IPS DF 6.9 (cell line): ENCODE data around the gene TMC4.

ENCODE experiments used
- DNase-seq: peaks from one replicate; pipeline ENCODE4 v3.0.0-alpha.2; 2013; ENCODE audit warnings: low read depth, low spot score
- H3K27ac ChIP-seq: one replicate; pipeline ENCODE4 v1.5.1; 2013; ENCODE audit warnings: low read length, control low read depth
- H3K27me3 ChIP-seq: 2 replicates; pipeline ENCODE4 v1.6.1; 2013; ENCODE audit warnings: mild to moderate bottlenecking, low read length; ENCODE audit not compliant: control insufficient read depth, insufficient read depth
- H3K36me3 ChIP-seq: 2 replicates; pipeline ENCODE4 v1.6.1; 2013; ENCODE audit warnings: low read length; ENCODE audit not compliant: control insufficient read depth, insufficient read depth
- H3K4me1 ChIP-seq: 2 replicates; pipeline ENCODE4 v1.6.1; 2013; ENCODE audit warnings: low read length; ENCODE audit not compliant: control insufficient read depth, insufficient read depth
- H3K4me3 ChIP-seq: 2 replicates; pipeline ENCODE4 v1.5.1; 2013; ENCODE audit warnings: mild to moderate bottlenecking, low read length
- H3K9me3 ChIP-seq: 2 replicates; pipeline ENCODE4 v1.6.1; 2013; ENCODE audit warnings: low read length, inconsistent platforms; ENCODE audit not compliant: control insufficient read depth, insufficient read depth
- WGBS: extraction: QIAGEN DNeasy Blood & Tissue Kit; methylation state at CpG from one replicate; pipeline ENCODE4 v1.1.7; 2013; ENCODE audit warnings: mixed read lengths, missing lambda C conversion rate; ENCODE audit not compliant: insufficient read length, insufficient coverage; 5-methylcytosine and 5-hydroxymethylcytosine counted together

The TMC4 gene

DNA sequence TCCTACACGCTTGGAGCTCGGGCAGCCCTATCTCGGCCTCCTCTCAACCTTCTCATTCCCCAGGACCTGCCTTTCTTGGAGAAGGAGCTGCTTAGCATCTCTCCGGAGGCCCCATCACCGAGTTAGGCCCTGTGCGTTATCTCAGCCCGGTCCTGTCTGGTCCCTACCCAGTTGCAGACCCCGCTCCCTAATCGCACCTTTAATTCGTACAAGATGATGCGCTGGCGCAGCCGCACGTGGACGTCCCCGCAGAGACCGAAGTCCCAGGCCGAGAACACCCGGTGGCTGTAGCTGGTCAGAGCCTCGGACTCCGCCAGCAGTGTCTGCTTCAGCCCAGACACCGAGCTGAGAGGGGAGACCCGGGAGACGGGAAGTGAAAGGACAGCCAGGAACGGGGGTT is 7.7 kb downstream of the TMC4 start:
- no peaks in the 10 kb centered on the region for H3K27me3 ChIP-seq
- H3K4me3 ChIP-seq, result no peak overlapping the region
- no CpG with 5 or more reads among the region's 25 CpGs for WGBS
- no peaks in the 10 kb centered on the region for H3K9me3 ChIP-seq
- H3K4me1 ChIP-seq, result peaks cover 8% of the 10 kb centered on the region; the same call in 1 of the 2 replicates
- no peaks in the 10 kb centered on the region for H3K36me3 ChIP-seq
- no peak overlapping the region for H3K27ac ChIP-seq
- DNase-seq, result no peak

DNA sequence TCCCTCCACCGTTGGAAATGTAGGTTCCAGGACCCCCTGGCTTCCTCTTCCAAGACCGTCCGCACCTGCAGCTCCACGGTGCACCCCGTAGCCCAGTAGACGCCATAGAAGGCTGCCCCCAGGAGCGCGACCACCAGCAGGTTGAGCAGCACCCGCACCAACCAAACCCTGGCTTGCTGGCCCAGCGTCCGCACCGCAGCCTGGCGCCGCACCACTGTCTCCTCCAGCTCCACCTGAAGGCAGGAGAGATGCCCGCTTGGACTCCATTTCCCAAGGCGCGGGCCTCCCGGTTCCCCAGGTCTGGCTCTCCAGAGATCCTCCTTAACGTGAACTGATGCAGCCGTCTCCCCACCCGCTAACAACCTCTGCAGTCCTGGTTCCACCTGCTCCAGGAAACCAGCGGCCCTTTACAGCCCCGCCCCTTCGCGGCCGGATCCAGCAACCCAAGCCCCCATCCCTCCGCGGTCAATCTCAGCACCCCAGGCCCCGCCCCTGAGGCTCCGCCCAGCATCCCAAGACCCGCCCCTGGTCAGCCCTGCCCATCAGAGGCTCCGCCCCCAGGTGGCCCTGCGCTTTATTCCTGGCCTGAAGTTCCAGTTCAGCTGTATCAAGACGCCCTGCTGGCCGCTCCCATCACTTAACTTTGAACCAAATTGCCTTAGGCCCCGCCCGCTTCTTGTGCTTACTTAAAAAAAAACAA is 8.4 kb downstream of the TMC4 start:
- no peak for DNase-seq
- WGBS, result no CpG with 5 or more reads among the region's 37 CpGs
- Histone ChIP-seq H3K27me3 (no peaks in the 10 kb centered on the region), H3K4me1 (peaks cover 8% of the 10 kb centered on the region; the same call in 1 of the 2 replicates), H3K36me3 (no peaks in the 10 kb centered on the region), H3K9me3 (no peaks in the 10 kb centered on the region), H3K27ac (no peak overlapping the region), H3K4me3 (peak overlapping the region; percentile 23; the same call in 1 of the 2 replicates)

DNA sequence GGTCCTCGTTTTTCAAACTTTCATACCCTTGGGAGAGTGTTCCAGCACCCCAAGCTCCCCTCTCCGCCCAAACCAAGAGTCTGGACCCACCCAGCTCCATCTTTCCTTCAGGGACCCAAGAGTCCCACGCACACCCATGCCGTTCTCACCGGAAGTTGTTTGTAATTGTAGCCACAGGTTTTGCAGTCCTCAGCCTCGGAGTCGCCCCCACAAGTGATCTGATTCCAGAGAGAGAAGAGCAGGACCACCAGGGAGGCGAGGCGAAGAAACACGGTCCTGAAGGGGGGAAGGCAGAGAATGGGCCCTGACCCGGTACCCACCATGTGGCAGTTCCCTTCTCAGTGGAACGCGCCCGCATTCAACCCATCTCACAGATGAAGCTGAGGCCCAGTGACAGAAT is 10.1 kb downstream of the TMC4 start:
- peaks cover 4% of the 10 kb centered on the region; the same call in 1 of the 2 replicates for H3K4me1 ChIP-seq
- no peak overlapping the region for H3K27ac ChIP-seq
- no CpG with 5 or more reads among the region's 14 CpGs for WGBS
- no peak overlapping the region; the same call in 1 of the 2 replicates for H3K4me3 ChIP-seq
- H3K9me3 ChIP-seq, result no peaks in the 10 kb centered on the region
- H3K27me3 ChIP-seq, result no peaks in the 10 kb centered on the region
- no peaks in the 10 kb centered on the region for H3K36me3 ChIP-seq
- no peak for DNase-seq

DNA sequence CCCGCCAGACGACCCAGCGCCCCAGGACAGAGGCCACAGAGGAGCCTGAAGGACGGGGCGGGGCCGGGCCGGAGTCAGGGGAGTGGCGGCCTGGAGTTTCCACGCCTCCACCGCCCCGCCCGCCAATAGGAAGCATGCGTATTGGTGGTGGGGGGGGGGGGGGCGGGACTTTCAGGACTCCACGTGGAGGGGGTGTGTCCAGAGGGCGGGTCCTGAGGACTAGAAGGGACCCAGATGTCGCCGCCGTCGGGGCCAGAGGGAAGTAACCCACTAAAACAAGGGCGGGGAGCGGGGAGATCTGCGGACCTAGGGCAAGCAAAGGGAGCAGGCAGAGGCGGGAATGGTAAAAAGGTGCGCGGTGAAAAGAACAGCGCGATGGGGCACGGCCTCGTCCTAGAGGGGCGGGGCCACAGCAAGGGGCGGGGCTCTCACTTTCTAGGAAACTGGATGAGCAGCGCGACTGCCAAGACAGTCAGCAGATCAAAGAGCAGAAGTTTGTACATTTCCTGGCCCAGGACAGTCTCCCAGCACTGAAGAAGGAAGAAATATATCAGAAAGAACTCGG is 10.6 kb downstream of the TMC4 start:
- Histone ChIP-seq H3K4me1 (peaks cover 4% of the 10 kb centered on the region; the same call in 1 of the 2 replicates), H3K4me3 (peak overlapping the region; percentile 56; the same call in 1 of the 2 replicates), H3K27me3 (no peaks in the 10 kb centered on the region), H3K27ac (no peak overlapping the region), H3K36me3 (no peaks in the 10 kb centered on the region), H3K9me3 (no peaks in the 10 kb centered on the region)
- WGBS, result no CpG with 5 or more reads among the region's 35 CpGs
- no peak for DNase-seq

DNA sequence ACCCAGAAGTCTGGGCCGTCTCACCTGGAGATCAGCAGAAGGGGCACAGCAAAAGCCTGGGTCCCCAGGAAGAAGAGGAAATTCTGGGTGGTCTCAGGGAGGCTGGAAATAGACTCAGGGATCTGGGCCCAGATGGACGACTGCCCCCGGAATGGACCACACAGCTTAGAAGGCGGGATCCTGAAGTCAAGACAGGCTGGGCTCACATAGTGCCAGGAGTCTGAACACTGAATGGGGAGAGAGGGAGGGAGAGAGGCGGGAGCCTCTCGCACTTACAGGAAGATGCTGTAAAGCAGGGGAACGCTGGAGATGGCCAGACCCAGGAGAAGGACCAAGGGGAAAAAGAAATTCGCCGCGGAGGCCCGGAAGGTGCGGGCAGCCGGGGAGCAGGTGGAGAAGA is 12.1 kb downstream of the TMC4 start:
- Histone ChIP-seq H3K27ac (no peak overlapping the region), H3K4me3 (peak overlapping the region; percentile 65; the same call in 1 of the 2 replicates), H3K36me3 (peaks cover 7% of the 10 kb centered on the region), H3K27me3 (no peaks in the 10 kb centered on the region), H3K4me1 (peaks cover 4% of the 10 kb centered on the region; the same call in 1 of the 2 replicates), H3K9me3 (no peaks in the 10 kb centered on the region)
- no CpG with 5 or more reads among the region's 13 CpGs for WGBS
- DNase-seq, result no peak

DNA sequence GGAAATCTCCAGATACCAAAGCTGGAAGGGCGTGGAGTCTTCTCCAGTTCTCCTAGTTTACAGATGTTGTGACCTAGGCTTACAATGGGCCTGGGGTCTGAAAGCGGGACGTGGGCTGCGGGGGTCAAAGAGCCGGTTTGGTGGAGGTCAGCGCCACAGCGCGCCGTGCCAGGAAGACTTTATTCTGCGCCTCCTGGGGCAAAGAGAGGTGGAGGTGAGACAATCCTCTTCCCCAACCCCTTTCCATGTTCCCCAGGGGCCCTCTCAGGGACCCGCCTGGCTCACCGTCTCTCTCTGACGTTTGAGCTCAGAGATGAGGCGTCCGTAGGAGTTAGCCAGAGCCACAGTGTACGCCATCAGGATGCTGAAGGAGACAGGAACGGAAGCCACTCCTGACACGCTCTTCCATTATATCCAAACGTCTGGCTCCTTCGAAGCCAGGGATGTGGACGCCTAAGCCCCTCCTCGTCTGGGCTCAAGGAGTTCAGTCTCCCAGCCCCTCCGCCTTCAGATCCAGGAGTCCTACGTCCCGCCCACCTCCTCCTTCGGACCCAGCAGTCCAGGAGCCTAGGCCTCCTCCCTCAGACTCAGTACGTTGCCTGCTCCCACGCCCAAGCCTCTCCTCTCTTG is 12.7 kb downstream of the TMC4 start:
- Histone ChIP-seq H3K27me3 (no peaks in the 10 kb centered on the region), H3K9me3 (no peaks in the 10 kb centered on the region), H3K27ac (no peak overlapping the region), H3K36me3 (peaks cover 11% of the 10 kb centered on the region), H3K4me3 (peak overlapping the region; percentile 65; the same call in 1 of the 2 replicates), H3K4me1 (peaks cover 4% of the 10 kb centered on the region; the same call in 1 of the 2 replicates)
- WGBS, result no CpG with 5 or more reads among the region's 28 CpGs
- no peak for DNase-seq

DNA sequence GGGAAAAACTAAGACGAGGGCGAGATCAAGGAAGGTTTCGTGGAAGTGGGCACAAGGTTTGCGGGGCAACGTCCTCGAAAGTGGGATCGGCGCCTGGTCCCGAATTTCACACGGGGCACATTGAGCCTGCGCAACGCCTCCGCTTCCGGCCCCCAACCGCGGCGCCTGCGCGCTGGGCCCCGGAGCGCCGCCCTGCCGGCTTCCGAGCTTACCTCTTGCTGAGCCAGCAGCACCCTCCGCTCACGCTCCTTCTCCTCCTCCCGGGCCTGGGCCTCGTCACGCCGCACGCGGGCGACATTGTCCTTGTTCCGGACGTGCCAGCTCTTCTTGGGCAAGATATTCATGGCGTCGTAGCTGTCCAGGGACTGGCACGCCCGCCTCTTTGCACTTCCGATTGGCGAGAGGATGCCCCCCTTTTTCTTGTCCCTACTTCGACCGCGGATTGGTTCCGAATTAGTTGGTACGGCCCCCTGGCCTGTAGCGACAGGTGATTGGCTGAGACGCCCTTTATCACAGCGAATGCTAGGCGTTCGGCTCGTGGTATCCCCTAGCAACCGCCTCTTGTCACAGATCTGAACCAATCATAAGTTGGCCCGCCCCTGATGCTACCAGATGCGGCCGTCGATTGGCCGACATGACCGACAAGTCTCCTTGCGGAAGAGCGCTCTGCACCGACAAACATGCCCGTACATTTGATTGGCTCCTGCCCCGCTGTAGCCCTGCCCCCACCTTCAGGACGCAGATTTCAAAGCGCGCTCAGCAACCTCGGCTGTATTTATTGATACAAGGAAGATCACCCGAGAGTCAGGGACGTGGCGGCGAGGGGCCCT is 13.4 kb downstream of the TMC4 start, which contains the start of gene LENG1:
Gene LENG1 (minus strand): TSS at position 370 of the 830 bp plus-strand sequence. CDS start 26 bp downstream, at position 344.
- Histone ChIP-seq H3K4me1 (peaks cover 4% of the 10 kb centered on the region; the same call in 1 of the 2 replicates), H3K36me3 (peaks cover 18% of the 10 kb centered on the region), H3K9me3 (no peaks in the 10 kb centered on the region), H3K27me3 (no peaks in the 10 kb centered on the region), H3K27ac (no peak within 1 kb of the TSS), H3K4me3 (peak within 1 kb of the TSS; percentile 84)
- DNase-seq, result peak; percentile 100
- WGBS, result no CpG with 5 or more reads among the region's 72 CpGs

DNA sequence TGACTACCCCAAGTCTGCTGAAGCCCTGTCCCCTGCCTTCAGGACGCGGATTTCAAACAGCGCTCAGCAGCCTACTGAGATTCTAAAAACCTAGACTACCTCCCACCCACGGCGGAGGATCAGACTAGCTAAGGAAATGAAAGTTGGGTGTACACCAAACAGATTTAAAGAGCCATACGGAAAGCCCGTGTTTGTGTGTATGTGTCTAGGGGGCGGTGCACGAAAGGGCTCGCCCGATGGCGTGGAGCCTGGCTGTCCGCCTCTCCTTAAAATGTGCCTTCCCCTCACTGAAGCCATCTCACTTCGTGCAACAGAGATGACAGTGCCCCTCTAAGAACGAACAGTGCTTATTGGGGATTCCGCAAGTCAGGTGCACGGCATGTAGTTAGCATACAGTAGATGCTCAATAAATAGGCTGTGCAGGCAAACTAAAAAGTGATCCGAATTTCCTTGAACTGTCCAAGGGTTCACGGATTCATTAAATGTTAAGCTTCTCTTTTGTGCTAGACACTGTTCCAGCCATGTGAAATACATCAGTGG is 14.1 kb downstream of the TMC4 start:
- no peaks in the 10 kb centered on the region for H3K9me3 ChIP-seq
- H3K4me3 ChIP-seq, result peak overlapping the region; percentile 84; the same call in 1 of the 2 replicates
- peaks cover 2% of the 10 kb centered on the region; the same call in 1 of the 2 replicates for H3K4me1 ChIP-seq
- H3K27ac ChIP-seq, result no peak overlapping the region
- no CpG with 5 or more reads among the region's 19 CpGs for WGBS
- H3K27me3 ChIP-seq, result no peaks in the 10 kb centered on the region
- DNase-seq, result no peak
- peaks cover 23% of the 10 kb centered on the region for H3K36me3 ChIP-seq

DNA sequence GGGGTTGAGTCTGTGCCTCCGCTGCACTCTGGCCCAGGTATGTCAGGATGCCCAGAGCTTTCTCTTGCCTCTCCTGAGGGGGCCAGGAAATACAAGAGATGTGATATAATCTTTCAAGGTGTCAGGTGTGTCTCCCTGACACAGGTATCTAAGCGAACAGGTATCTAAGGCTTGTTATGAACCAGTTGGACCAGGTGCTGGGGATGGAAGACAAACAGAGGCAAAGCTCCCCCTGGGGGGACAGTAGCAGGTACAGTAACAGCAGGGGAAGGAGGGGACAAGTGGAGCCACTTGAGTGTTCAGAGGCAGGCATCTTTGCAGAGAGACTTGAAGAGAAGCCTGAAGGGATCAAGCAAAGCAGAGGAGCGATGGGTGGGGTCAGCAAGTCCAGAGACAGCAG is 16.0 kb downstream of the TMC4 start:
- no peaks in the 10 kb centered on the region for H3K27me3 ChIP-seq
- H3K9me3 ChIP-seq, result no peaks in the 10 kb centered on the region
- H3K36me3 ChIP-seq, result peaks cover 41% of the 10 kb centered on the region
- H3K4me3 ChIP-seq, result no peak overlapping the region
- no peak for DNase-seq
- WGBS, result no CpG with 5 or more reads among the region's 3 CpGs
- no peak overlapping the region for H3K27ac ChIP-seq
- peaks cover 2% of the 10 kb centered on the region; the same call in 1 of the 2 replicates for H3K4me1 ChIP-seq
